ENCODE results near the gene CAST.
"Not testable (repeated sequence)": the region's sequence is repeated elsewhere in the genome, so short reads cannot be mapped to it uniquely, and the experiment has no call there.

CAST gene

GRCh38 chr5:96785326-96786109, 123.3 kb downstream of the CAST start:
- no peak for DNase-seq

- no peak for DNase-seq
Observed at GRCh38 chr5:96788112-96788749, 126.1 kb downstream of the CAST start.

DNA sequence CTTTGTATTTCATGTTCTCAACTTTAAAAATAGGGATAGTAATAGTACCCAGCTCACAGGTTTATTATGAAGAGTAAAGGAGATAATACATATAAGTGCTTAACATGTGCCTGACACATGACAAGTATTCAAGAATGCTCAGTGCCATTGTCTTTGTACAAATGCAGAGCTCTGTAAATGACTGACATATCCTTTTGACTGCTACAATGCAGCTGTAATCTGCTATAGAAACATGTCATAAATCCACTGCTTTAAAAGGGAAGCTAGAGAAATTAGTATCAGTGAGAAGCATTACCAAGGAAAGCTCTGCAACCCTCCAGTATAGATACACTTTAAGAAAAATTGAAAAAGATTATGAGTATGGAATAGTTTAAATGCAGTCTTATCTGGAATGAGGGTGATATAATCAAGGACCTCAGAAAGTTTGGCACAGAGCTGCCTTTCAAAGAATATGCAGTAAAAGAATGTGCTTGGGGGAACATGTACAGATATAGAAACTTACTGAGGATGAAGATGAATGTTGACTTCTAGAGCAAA, 127.7 kb downstream of the CAST start:
- no peak for DNase-seq

GRCh38 chr5:96790961-96791504, 128.9 kb downstream of the CAST start:
- no peak for DNase-seq

GRCh38 chr5:96794757-96795156, 132.6 kb downstream of the CAST start:
- peak; percentile 1 for DNase-seq

DNA sequence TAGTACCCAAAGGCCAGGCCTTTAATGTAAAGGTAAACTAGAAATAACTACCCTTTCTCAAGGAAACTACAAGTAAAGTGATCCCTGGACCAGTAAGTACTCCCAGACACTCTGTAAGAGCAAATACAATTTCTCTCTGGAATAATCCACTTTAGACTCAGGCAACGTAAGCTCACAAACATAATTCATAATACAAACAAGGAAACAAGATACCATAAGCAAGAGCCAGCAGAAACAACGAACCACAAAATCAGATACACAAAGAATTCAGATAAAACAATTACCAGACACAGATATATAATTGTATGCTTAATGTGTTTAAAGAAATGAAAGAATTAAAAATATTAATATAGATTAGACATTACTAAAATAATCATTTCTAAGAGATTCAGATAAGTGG, 133.4 kb downstream of the CAST start:
- no peak for DNase-seq

- no peak for DNase-seq
Observed at GRCh38 chr5:96796434-96796833, 134.3 kb downstream of the CAST start.

DNA sequence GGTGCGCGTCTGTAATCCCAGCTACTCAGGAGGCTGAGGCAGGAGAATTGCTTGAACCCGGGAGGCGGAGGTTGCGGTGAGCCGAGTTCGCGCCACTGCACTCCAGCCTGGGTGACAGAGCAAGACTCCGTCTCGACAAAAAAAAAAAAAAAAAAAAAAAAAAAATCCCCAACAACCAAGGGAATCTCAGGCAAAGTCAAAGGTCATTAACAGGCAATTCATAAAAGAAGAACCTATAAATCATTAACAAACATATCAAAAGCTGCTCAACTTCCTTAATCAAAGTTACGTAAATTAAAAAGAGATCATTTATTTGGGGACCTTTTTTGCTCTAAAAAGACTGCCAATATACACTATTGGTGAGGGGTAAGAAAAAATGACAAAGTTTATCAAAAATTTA, 139.5 kb downstream of the CAST start:
- DNase-seq: not testable (repeated sequence)

DNA sequence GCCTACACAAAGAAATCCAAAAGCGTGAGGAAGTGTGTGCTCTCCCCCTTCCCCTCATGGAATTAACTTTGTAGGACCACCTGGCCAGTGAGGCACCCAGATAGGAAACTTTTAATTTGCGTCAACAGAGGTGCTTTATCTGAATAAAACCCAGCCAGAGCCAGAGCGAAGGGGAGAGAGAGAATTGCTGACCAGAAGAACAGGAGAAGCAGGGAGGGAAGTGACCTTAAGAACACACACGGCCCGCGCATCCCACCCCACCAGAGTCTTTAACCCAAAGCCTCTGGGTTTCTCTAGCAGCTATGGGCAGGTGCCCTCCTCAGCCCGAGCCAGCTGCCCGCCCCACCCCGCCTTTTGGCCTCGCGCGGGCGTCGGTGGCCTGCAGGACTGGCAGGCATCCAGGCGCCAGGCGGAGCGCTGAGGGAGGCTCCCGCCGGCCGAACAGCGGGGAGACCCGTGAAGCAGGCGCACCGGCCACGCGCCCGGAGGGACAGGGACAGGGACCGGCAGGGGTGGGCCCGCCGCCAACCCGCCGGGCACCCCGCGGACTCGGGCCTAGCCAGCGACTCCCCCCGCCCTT, 145.0 kb downstream of the CAST start:
- peak; percentile 45 for DNase-seq

DNA sequence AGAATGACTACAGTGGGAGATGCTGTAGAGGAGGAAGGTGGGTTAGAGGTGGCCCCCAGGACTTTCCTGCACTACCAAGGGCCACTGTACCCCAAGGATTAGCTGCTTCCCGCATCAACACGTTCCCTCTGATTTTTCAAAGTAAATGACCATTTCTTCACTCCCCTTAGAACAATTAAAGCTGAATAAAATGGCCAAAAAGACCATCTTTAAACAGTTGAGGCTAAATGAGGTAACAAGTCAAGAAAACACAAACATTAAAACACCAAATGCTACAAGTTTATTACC, 146.3 kb downstream of the CAST start:
- DNase-seq: no peak

DNA sequence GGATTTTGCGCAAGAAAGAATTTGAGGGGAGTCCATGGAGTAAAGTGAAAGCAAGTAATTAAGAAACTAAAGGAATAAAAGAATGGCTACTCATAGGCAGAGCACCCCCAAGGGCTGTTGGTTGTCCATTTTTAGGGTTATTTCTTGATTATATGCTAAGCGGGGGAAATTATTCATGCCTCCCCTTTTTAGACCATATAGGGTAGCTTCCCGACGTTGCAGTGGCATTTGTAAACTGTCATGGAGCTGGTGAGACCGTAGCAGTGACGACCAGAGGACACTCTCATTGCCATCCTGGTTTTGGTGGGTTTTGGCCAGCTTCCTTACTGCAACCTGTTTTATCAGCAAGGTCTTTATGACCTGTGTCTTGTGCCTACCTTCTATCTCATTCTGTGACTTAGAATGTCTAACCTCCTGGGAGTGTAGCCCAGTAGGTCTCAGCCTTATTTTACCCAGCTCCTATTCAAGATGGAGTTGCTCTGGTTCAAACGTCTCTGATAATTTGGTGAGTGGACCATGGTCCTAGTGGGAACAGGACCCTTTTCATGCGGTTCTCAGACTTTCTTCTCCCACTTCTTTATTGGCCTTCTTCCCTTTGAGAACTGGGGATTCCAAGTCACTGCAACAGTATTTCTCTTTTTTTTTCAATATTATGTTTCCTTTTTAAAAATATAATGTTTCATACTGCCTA, 146.8 kb downstream of the CAST start:
- DNase-seq: no peak

GRCh38 chr5:96809921-96810320, 147.7 kb downstream of the CAST start:
- DNase-seq: no peak

GRCh38 chr5:96812851-96813250, 150.7 kb downstream of the CAST start:
- DNase-seq: no peak

- DNase-seq: no peak
Observed at GRCh38 chr5:96814041-96814440, 151.9 kb downstream of the CAST start.

DNA sequence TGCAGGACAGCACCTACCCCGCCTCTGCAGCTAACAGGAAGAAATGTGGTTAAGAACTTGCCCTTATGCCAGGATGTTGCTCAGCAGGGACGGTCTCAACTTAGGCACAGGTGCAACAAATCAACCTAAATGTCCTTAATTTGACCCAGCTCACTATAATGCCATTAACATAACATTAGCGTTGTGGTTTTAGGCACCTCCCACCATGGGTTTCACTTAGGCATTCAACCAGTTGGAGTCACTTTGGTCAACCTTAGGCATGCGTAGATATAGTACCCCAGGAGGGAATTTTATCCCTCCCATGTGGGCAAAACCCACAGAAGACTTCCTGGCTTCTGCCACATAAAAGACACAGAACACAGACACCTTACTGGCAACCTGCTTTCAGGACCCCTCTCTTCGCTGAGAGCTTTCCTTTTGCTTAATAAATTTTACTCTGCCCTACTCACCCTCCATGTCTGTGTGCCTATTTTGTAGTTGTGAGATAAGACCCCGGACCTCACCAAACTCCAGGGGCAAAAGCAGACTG, 154.3 kb downstream of the CAST start:
- DNase-seq: peak; percentile 45

DNA sequence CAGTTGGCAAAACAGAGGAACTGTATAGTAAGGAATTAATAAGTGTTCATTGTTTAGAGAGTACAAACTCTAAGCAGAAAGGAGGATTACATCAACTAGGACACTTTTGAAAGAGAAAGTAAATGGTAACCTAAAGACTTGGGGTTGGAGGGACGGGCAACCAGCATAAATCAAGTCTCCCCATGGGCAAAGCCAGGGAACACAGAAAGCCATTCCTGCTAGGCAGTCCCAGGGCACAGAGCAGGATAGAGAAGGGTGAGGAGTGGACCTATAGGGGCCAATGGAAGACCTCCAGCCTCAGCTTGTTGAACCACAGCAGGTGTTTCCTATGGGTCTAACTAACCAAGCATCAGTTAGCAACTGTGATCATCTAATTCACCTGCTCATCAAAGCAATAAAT, 154.8 kb downstream of the CAST start:
- no peak for DNase-seq

GRCh38 chr5:96817506-96817905, 155.3 kb downstream of the CAST start:
- no peak for DNase-seq

- DNase-seq: no peak
Observed at GRCh38 chr5:96818125-96818788, 156.1 kb downstream of the CAST start.

GRCh38 chr5:96819806-96820205, 157.6 kb downstream of the CAST start:
- no peak for DNase-seq

DNA sequence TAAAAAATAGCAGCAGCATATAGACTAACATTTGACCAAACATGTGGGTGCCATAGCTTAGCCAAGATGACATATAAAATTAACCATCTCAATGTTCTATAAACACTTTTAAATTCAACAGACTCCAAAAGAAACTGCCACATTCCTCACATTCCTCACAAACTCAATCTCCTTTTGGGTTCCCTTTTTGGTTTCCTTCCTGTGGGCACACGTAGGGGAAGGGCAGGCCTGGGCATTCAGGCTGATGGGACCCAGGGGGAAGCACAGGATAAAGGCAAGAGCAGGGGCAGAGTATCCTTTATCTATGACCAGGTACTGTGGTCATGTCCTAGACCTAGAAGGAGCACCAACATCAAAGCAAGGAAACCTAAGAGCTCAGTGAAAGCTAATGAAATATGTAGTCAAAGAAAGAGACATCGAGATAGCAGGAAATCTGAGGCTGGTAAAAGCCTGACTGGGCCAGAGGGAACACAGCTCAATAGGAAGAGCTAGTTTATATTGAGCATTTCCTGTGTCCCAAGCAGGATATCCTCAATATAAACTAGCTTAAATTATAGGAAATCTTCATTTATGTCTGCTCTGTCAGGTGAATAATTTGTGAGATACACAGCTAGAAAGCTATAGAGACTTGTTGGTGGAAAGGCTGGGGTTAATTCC, 159.2 kb downstream of the CAST start:
- DNase-seq: no peak

DNA sequence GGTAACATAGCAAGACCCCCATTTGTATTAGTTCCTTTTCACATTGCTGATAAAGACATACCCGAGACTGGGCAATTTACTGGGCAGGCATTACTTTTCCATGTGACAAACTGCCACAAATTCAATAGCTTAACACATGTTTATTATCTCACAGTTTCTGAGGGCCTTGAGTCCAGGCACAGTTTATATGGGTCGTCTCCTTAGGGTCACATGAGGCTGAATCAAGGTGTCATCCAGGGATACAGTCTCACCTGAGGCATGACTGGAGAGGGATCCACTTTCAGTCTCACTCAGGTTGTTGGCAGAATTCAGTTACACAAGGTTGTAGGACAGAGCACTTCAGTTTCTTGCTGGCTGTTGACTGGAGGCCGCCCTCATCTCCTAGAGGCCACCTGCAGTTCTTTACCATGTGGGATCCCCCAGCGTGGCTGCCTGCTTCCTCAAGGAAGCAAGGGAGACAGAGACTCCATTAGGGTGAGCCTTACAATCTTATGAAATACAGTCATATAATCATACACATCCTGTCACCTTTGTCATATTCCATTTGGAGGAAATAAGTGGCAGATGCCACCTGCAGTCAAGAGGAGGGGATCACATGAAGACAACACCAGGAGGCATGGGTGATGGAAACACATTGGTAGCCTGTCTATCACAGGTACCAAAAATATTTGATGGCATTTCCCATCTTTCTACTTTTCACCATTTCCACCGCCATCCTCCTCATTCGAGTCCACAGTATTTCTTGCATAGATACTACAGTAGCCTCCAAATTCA, 160.7 kb downstream of the CAST start:
- DNase-seq: no peak

Measured in effector CD8-positive, alpha-beta T cell (primary cell).